PC-3 (cell line): ENCODE data around the gene CFAP58. TPM values are rescaled to one million over a fixed set of nuclear protein-coding genes. Genes with fewer than 3 reads are reported as not detected.

Source experiments
- ATAC-seq: fragments of 200-7000 bp; cut with Tn5 transposase; 2 replicates; pipeline ENCODE4 v1.9.1; 2020; ENCODE audit warnings: mild to moderate bottlenecking, moderate library complexity
- BruUV-seq: library from RNA; stranded (reverse); fragments of 400-500 nt; replicated peaks from 2 replicates; lab custom pipeline; 2021; lab: Mats Ljungman, UMichigan
- CTCF ChIA-PET: fragments of 300-600 bp; sonication (Branson Sonifier 250); formaldehyde crosslinking; loops from one replicate; lab custom pipeline; 2022; ENCODE audit warnings: antibody characterized with exemption; lab: Charles Lee
- POLR2A ChIA-PET: fragments of 300-600 bp; sonication (Branson Sonifier 250); formaldehyde crosslinking; loops from one replicate; lab custom pipeline; 2022; ENCODE audit warnings: antibody characterized with exemption; ENCODE audit not compliant: unreplicated experiment; lab: Charles Lee
- DNase-seq: peaks from one replicate; pipeline ENCODE4 v3.0.0-alpha.2; 2015
- H2AFZ ChIP-seq: fragments of 300-600 bp; sonication (generic); 2 replicates; pipeline ENCODE4 v1.6.0; 2016; ENCODE audit warnings: antibody characterized with exemption, low read length
- H3F3A ChIP-seq: fragments of 300-600 bp; sonication (generic); one replicate; pipeline ENCODE4 v1.6.0; 2017; ENCODE audit warnings: antibody characterized with exemption, low read length, control low read depth, mild to moderate bottlenecking; ENCODE audit not compliant: unreplicated experiment
- H3K27ac ChIP-seq: fragments of 300-600 bp; sonication (generic); 2 replicates; pipeline ENCODE4 v1.5.1; 2016; ENCODE audit warnings: mild to moderate bottlenecking, low read length
- H3K27me3 ChIP-seq: fragments of 300-600 bp; sonication (generic); 2 replicates; pipeline ENCODE4 v1.6.1; 2016; ENCODE audit warnings: low read length, mixed read lengths
- H3K36me3 ChIP-seq: fragments of 300-600 bp; sonication (generic); 2 replicates; pipeline ENCODE4 v1.6.1; 2016; ENCODE audit warnings: low read depth, mixed run types, low read length, mixed read lengths
- H3K4me1 ChIP-seq: fragments of 300-600 bp; sonication (generic); 2 replicates; pipeline ENCODE4 v1.5.1; 2016; ENCODE audit warnings: low read length; ENCODE audit not compliant: insufficient read depth
- H3K4me2 ChIP-seq: fragments of 300-600 bp; sonication (generic); 2 replicates; pipeline ENCODE4 v1.6.0; 2016; ENCODE audit warnings: low read length
- H3K4me3 ChIP-seq: fragments of 300-600 bp; sonication (generic); 2 replicates; pipeline ENCODE4 v1.5.1; 2016; ENCODE audit warnings: mild to moderate bottlenecking, low read length, mixed read lengths
- H3K79me2 ChIP-seq: fragments of 300-600 bp; sonication (generic); 2 replicates; pipeline ENCODE4 v1.6.1; 2017; ENCODE audit warnings: low read length, mixed read lengths
- H3K9ac ChIP-seq: fragments of 300-600 bp; sonication (generic); 2 replicates; pipeline ENCODE4 v1.6.0; 2016; ENCODE audit warnings: mild to moderate bottlenecking, low read length
- H3K9me2 ChIP-seq: fragments of 300-600 bp; sonication (generic); replicated peaks from 2 replicates; pipeline ENCODE4 v1.6.1; 2016; ENCODE audit warnings: mixed run types, low read length, mixed read lengths
- H3K9me3 ChIP-seq: fragments of 300-600 bp; sonication (generic); 2 replicates; pipeline ENCODE4 v1.6.1; 2016; ENCODE audit warnings: low read length, mixed read lengths
- H4K20me1 ChIP-seq: fragments of 300-600 bp; sonication (generic); 2 replicates; pipeline ENCODE4 v1.6.1; 2016; ENCODE audit warnings: low read length, mixed read lengths
- CTCF ChIP-seq: fragments of 300-600 bp; sonication (generic); conservative IDR thresholded peaks from 2 replicates; pipeline ENCODE4 v1.5.1; 2017; ENCODE audit warnings: antibody characterized with exemption, low read depth, mild to moderate bottlenecking, low read length
- EZH2 ChIP-seq: fragments of 300-600 bp; sonication (generic); IDR thresholded peaks from one replicate; pipeline ENCODE4 v1.6.1; 2017; ENCODE audit warnings: antibody characterized with exemption, mild to moderate bottlenecking, low read length; ENCODE audit not compliant: unreplicated experiment
- EZH2phosphoT487 ChIP-seq: fragments of 300-600 bp; sonication (generic); IDR thresholded peaks from 2 replicates; pipeline ENCODE4 v1.6.1; 2018; ENCODE audit warnings: mild to moderate bottlenecking, antibody characterized with exemption, low read length, borderline replicate concordance
- intact Hi-C: fragments of 100-400 bp; cut with micrococcal nuclease; formaldehyde crosslinking; loops from 2 replicates; pipeline ENCODE4 v1.9.0; 2023
- total RNA-seq: library from RNA; depleted of rRNA; stranded (reverse); fragments of >200 nt; gene quantifications from 2 replicates; pipeline ENCODE4 v1.2.3, GENCODE V29; 2014

CFAP58 gene
- total RNA-seq, 1 experiment from 2014 or later = 0.26 TPM

- H4K20me1 ChIP-seq = no peaks in the 10 kb centered on the region
- 0 out of 2 replicates have a peak, but pooled peaks cover 8% of the 10 kb centered on the region for H3K27me3 ChIP-seq
- peak overlapping the region; percentile 81 for H3K4me2 ChIP-seq
- no peaks in the 10 kb centered on the region for H3K36me3 ChIP-seq
- H3K27ac ChIP-seq = peak overlapping the region; percentile 92
- peak overlapping the region; percentile 3; the same call in 1 of the 2 replicates for H3K4me3 ChIP-seq
- ATAC-seq = no peak
- H3K4me1 ChIP-seq = peaks cover 41% of the 10 kb centered on the region
- no peaks in the 10 kb centered on the region for H3K9me3 ChIP-seq
- no peaks in the 10 kb centered on the region for H3K79me2 ChIP-seq
- DNase-seq = no peak
- intact Hi-C loops = no loop called here
- H3K9me2 ChIP-seq = no peaks in the 10 kb centered on the region
- no peak overlapping the region for H3K9ac ChIP-seq
- no peak for TF ChIP-seq CTCF
- POLR2A ChIA-PET = interaction anchor here (0.5 kb wide), 1 partner anchor 1357 kb away, joined by 12 read pairs; no protein-coding TSS in a partner anchor
- H2AFZ ChIP-seq = no peak overlapping the region
- CTCF ChIA-PET = interaction anchor here (0.5 to 2.0 kb wide), 4 partner anchors 46 to 137 kb away, joined by 7 to 15 read pairs (median 11); no protein-coding TSS in a partner anchor
- H3F3A ChIP-seq = no peaks in the 10 kb centered on the region
- BruUV-seq = no TSS peak
Measured at GRCh38 chr10:104351919-104352318, 1.7 kb upstream of the CFAP58 start.

- CTCF ChIA-PET = no interaction called here
- Histone ChIP-seq H4K20me1 (no peaks in the 10 kb centered on the region), H3K27me3 (peaks cover 25% of the 10 kb centered on the region), H3K4me2 (no peak overlapping the region), H3K79me2 (no peaks in the 10 kb centered on the region), H3K9ac (no peak overlapping the region), H3K4me1 (no peaks in the 10 kb centered on the region), H3K9me3 (no peaks in the 10 kb centered on the region), H3K27ac (no peak overlapping the region), H3K9me2 (no peaks in the 10 kb centered on the region), H2AFZ (no peak overlapping the region), H3K4me3 (no peak overlapping the region), H3F3A (no peaks in the 10 kb centered on the region), H3K36me3 (no peaks in the 10 kb centered on the region)
- intact Hi-C loops = no loop called here
- DNase-seq = no peak
- TF ChIP-seq EZH2 = no peak
- BruUV-seq = no TSS peak
- no peak for ATAC-seq
- POLR2A ChIA-PET = no interaction called here
Measured at GRCh38 chr10:104359811-104360210, 6.2 kb downstream of the CFAP58 start.

GRCh38 chr10:104367904-104368303 lies 14.3 kb downstream of the CFAP58 start:
- Histone ChIP-seq H3K9ac (no peak overlapping the region), H3K4me3 (no peak overlapping the region), H3K4me2 (no peak overlapping the region), H3K36me3 (no peaks in the 10 kb centered on the region), H3F3A (no peaks in the 10 kb centered on the region), H3K9me2 (no peaks in the 10 kb centered on the region), H3K27me3 (peaks cover 54% of the 10 kb centered on the region), H2AFZ (no peak overlapping the region), H3K9me3 (no peaks in the 10 kb centered on the region), H3K27ac (no peak overlapping the region), H3K79me2 (no peaks in the 10 kb centered on the region), H3K4me1 (no peaks in the 10 kb centered on the region), H4K20me1 (no peaks in the 10 kb centered on the region)
- ATAC-seq (no peak), DNase-seq (no peak)
- TF ChIP-seq CTCF (no peak), EZH2 (no peak), EZH2phosphoT487 (no peak)
- CTCF ChIA-PET = no interaction called here
- intact Hi-C loops = no loop called here
- BruUV-seq = no TSS peak
- POLR2A ChIA-PET = no interaction called here
